ENCODE data around the gene RBM45.

The RBM45 gene

GRCh38 chr2:178163911-178164310, 51.7 kb downstream of the RBM45 start:
- no peak for DNase-seq

- DNase-seq: no peak
These were observed 61.4 kb downstream of the RBM45 start for GRCh38 chr2:178173657-178174056.

GRCh38 chr2:178177066-178177679, 64.9 kb downstream of the RBM45 start:
- DNase-seq: peak; percentile 44

Data from inflammatory macrophage treated with lipopolysaccharide for 4 hours (primary cell).